HepG2 (cell line): ENCODE data around the gene UBAC2. TPM values are rescaled to one million over a fixed set of nuclear protein-coding genes. Genes with fewer than 3 reads are reported as not detected.

ENCODE experiments used
- ATAC-seq: fragments of 200-7000 bp; cut with Tn5 transposase; 3 replicates; pipeline ENCODE4 v1.9.1; 2020; ENCODE audit warnings: mild to moderate bottlenecking, moderate library complexity
- BruUV-seq: library from RNA; stranded (reverse); fragments of 400-500 nt; replicated peaks from 2 replicates; lab custom pipeline; 2021; lab: Mats Ljungman, UMichigan
- CTCF ChIA-PET: fragments of 300-600 bp; formaldehyde crosslinking; extraction: SDS; loops from one replicate; lab custom pipeline; 2021; ENCODE audit warnings: low total read pairs, inconsistent platforms, low intra/inter-chr PET ratio; lab: Yijun Ruan, JAX
- POLR2A ChIA-PET: fragments of 350-600 bp; sonication (Branson Sonifier 250); formaldehyde crosslinking; loops from one replicate; lab custom pipeline; 2020; ENCODE audit warnings: antibody characterized with exemption, inconsistent platforms; lab: Yijun Ruan, JAX
- DNase-seq: peaks from one replicate; pipeline ENCODE4 v3.0.0-alpha.2; 2015; ENCODE audit warnings: low spot score
- FAIRE-seq: peaks from 3 replicates; lab custom pipeline; 2011; peaks lifted over from hg19 to GRCh38; lab: Jason Lieb, UNC
- H2AFZ ChIP-seq: one replicate; pipeline ENCODE4 v1.6.1; 2011; ENCODE audit warnings: low read length, inconsistent platforms
- H3K27ac ChIP-seq: fragments of 300-600 bp; 3 replicates; pipeline ENCODE4 v1.8.0; 2011; ENCODE audit warnings: mixed run types, mild to moderate bottlenecking, mixed read lengths, low read length, inconsistent platforms; ENCODE audit not compliant: insufficient read depth; ENCODE audit errors: extremely low read length
- H3K27me3 ChIP-seq, 2 experiments: fragments of 200-600 bp in 1 of 2; 2 replicates in 1 of 2; 3 replicates in 1 of 2; pipeline versions ENCODE4 v1.6.0 to v1.8.0; 2011; ENCODE audit warnings: low read length in 2 of 2, mild to moderate bottlenecking in 2 of 2, moderate library complexity in 2 of 2, inconsistent platforms in 1 of 2; ENCODE audit not compliant: insufficient read depth in 2 of 2, control insufficient read depth in 1 of 2
- H3K36me3 ChIP-seq, 2 experiments: fragments of 200-600 bp in 1 of 2; replicated peaks in 1 of 2; 2 replicates in 1 of 2; 3 replicates in 1 of 2; pipeline versions ENCODE4 v1.5.1 to v1.8.0; 2011; ENCODE audit warnings: low read length in 2 of 2, inconsistent platforms in 1 of 2; ENCODE audit not compliant: insufficient read depth in 2 of 2, control insufficient read depth in 1 of 2
- H3K4me1 ChIP-seq: 2 replicates; pipeline ENCODE4 v1.5.1; 2012; ENCODE audit warnings: low read length, inconsistent platforms; ENCODE audit not compliant: insufficient read depth
- H3K4me2 ChIP-seq: 2 replicates; pipeline ENCODE4 v1.6.0; 2011; ENCODE audit warnings: low read depth, low read length, inconsistent platforms
- H3K4me3 ChIP-seq, 3 experiments: fragments of 200-600 bp in 1 of 3; sonication (generic), shearing (Covaris generic) in 1 of 3; replicated peaks in 1 of 3; 2 replicates each; pipeline ENCODE4 v1.5.1; 2011 to 2016; ENCODE audit warnings: low read length in 3 of 3, inconsistent platforms in 2 of 3, low read depth in 2 of 3, mild to moderate bottlenecking in 2 of 3, control low read depth in 1 of 3, mixed read lengths in 1 of 3; ENCODE audit not compliant: insufficient read depth in 1 of 3
- H3K79me2 ChIP-seq: one replicate; pipeline ENCODE4 v1.6.1; 2011; ENCODE audit warnings: low read length, inconsistent platforms; ENCODE audit not compliant: insufficient read depth
- H3K9ac ChIP-seq: 2 replicates; pipeline ENCODE4 v1.6.0; 2011; ENCODE audit warnings: mild to moderate bottlenecking, low read depth, low read length, inconsistent platforms; ENCODE audit not compliant: insufficient read depth
- H3K9me3 ChIP-seq: 2 replicates; pipeline ENCODE4 v1.5.1; 2012; ENCODE audit warnings: mild to moderate bottlenecking, low read length
- H4K20me1 ChIP-seq: 2 replicates; pipeline ENCODE4 v1.6.0; 2011; ENCODE audit warnings: inconsistent platforms, mild to moderate bottlenecking, low read length, moderate library complexity; ENCODE audit not compliant: insufficient read depth
- PPARG ChIP-seq: conservative IDR thresholded peaks from 2 replicates; pipeline ENCODE4 v1.6.1; 2016; ENCODE audit warnings: missing biosample characterization, missing genetic modification reagents
- ZNF17 ChIP-seq: sonication (generic); formaldehyde crosslinking; IDR thresholded peaks from 2 replicates; pipeline ENCODE4 v1.5.0; 2020; ENCODE audit warnings: mild to moderate bottlenecking, missing genetic modification reagents
- ZNF383 ChIP-seq: sonication (generic); formaldehyde crosslinking; IDR thresholded peaks from 2 replicates; pipeline ENCODE4 v1.4.0; 2020; ENCODE audit warnings: missing genetic modification reagents, mild to moderate bottlenecking, borderline replicate concordance
- ZNF629 ChIP-seq: sonication (generic); formaldehyde crosslinking; conservative IDR thresholded peaks from 2 replicates; pipeline ENCODE4 v1.5.0; 2020; ENCODE audit warnings: missing genetic modification reagents
- WGBS: methylation state at CpG from one replicate; pipeline ENCODE4 v1.1.6; 2017; ENCODE audit warnings: low lambda C conversion rate; 5-methylcytosine and 5-hydroxymethylcytosine counted together
- in situ Hi-C: cut with HindIII; loops from 2 replicates; pipeline ENCODE4 v1.10.0; 2017; ENCODE audit warnings: low pct_unique_long_range_greater_than_20kb; ENCODE audit not compliant: extremely low pct_ligation_motif_present
- intact Hi-C: fragments of 100-400 bp; cut with micrococcal nuclease; formaldehyde crosslinking; loops from one replicate; pipeline ENCODE4 v1.10.0; 2022; ENCODE audit not compliant: unreplicated experiment
- polyA plus RNA-seq, 8 experiments: library from polyadenylated mRNA; depleted of rRNA in 3 of 8; stranded (reverse) in 7 of 8; unstranded in 1 of 8; fragments of >200 nt; fragmentation: Illumina TruSeq in 4 of 8; extraction: Trizol in 4 of 8; gene quantifications; 2 replicates each; pipeline versions ENCODE4 v1.2.1 to v1.2.3, GENCODE V29; 2011 to 2016; ENCODE audit warnings: low read depth in 4 of 8, missing spikeins in 1 of 8, mixed read lengths in 1 of 8; ENCODE audit not compliant: insufficient read depth in 1 of 8
- total RNA-seq, 5 experiments: library from RNA; depleted of rRNA; stranded (reverse); fragments of >200 nt; fragmentation: Illumina TruSeq; extraction: Trizol; gene quantifications; 2 replicates each; pipeline ENCODE4 v1.2.3, GENCODE V29; 2016; ENCODE audit warnings: low read depth in 1 of 5

Gene UBAC2
- total and polyA plus RNA-seq, 2 of the 13 experiments (the other 11 are each of a cell fraction or from before 2014, with no cell fraction given): 61.3 to 80.8 TPM

DNA sequence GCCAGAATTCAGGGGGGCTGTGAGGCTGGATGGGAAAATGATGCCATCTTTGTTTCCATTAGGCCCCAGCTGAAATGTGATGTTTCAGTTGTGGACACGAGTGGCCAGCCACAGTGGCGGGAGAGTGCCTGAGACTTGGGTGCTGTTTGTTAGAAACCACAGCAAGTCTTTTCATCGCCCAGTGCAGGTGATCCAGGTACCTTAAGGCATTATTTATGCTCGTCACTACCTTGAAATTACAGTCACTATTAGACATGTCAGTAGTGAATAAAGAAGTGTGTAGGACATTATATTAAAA is 218.1 kb downstream of the UBAC2 start:
- ATAC-seq: no peak
- H3K36me3 ChIP-seq: no peaks in the 10 kb centered on the region
- in situ Hi-C loops (no loop called here), intact Hi-C loops (no loop called here)
- H3K4me2 ChIP-seq: no peak overlapping the region
- no peak overlapping the region for H3K27ac ChIP-seq
- H4K20me1 ChIP-seq: no peaks in the 10 kb centered on the region
- WGBS: 34% methylated on average over 4 of the region's 4 CpGs
- TF ChIP-seq ZNF17 (CRISPR knock-in tag) (no peak), PPARG (no peak)
- TF ChIP-seq, all 625 proteins: peak for 0
- FAIRE-seq (no peak), DNase-seq (no peak)
- Histone ChIP-seq H3K4me1 (peaks cover 15% of the 10 kb centered on the region), H3K9ac (no peak overlapping the region), H3K9me3 (no peaks in the 10 kb centered on the region), H2AFZ (no peak overlapping the region), H3K79me2 (no peaks in the 10 kb centered on the region), H3K4me3 (no peak overlapping the region), H3K27me3 (peaks cover 6 to 46% of the 10 kb centered on the region in 2 experiments; a peak in 3 of 5 replicates)
- CTCF ChIA-PET: no interaction called here
- BruUV-seq: no TSS peak
- POLR2A ChIA-PET: no interaction called here

- in situ Hi-C loops: no loop called here
Measured at GRCh38 chr13:99419591-99420243, 219.1 kb downstream of the UBAC2 start.

More at GRCh38 chr13:99419591-99420243, 219.1 kb downstream of the UBAC2 start:
- 58% methylated on average over 8 of the region's 8 CpGs for WGBS
- intact Hi-C loops: no loop called here
- TF ChIP-seq ZNF383 (CRISPR knock-in tag): no peak
- peak; percentile 46; the same call in 1 of the 2 replicates for TF ChIP-seq ZNF629 (CRISPR knock-in tag)
- FAIRE-seq (no peak), ATAC-seq (no peak), DNase-seq (no peak)
- H3K4me1 ChIP-seq: peaks cover 5% of the 10 kb centered on the region; the same call in 1 of the 2 replicates
- H2AFZ ChIP-seq: no peak overlapping the region
- H3K9ac ChIP-seq: no peak overlapping the region
- CTCF ChIA-PET: no interaction called here
- H3K4me3 ChIP-seq: no peak overlapping the region
- H3K27ac ChIP-seq: no peak overlapping the region
- no TSS peak for BruUV-seq
- POLR2A ChIA-PET: no interaction called here
- H3K27me3 ChIP-seq: peaks cover 6 to 46% of the 10 kb centered on the region in 2 experiments; a peak in 3 of 5 replicates
- H3K4me2 ChIP-seq: no peak overlapping the region
- no peaks in the 10 kb centered on the region for H3K79me2 ChIP-seq
- H3K36me3 ChIP-seq: no peaks in the 10 kb centered on the region
- H3K9me3 ChIP-seq: no peaks in the 10 kb centered on the region
- no peaks in the 10 kb centered on the region for H4K20me1 ChIP-seq
